Activated CD8-positive, alpha-beta memory T cell treated with anti-CD3 and anti-CD28 coated beads, Interleukin-2, amount 50 U/mL, for 24 hours (primary cell): Measurements from ENCODE around the gene RAET1G.
"Not testable (repeated sequence)": the region's sequence is repeated elsewhere in the genome, so short reads cannot be mapped to it uniquely, and the experiment has no call there.

Source experiments
- DNase-seq: peaks from one replicate; pipeline ENCODE4 v3.0.0-alpha.2; 2020; ENCODE audit errors: extremely low read depth

Gene RAET1G

DNA sequence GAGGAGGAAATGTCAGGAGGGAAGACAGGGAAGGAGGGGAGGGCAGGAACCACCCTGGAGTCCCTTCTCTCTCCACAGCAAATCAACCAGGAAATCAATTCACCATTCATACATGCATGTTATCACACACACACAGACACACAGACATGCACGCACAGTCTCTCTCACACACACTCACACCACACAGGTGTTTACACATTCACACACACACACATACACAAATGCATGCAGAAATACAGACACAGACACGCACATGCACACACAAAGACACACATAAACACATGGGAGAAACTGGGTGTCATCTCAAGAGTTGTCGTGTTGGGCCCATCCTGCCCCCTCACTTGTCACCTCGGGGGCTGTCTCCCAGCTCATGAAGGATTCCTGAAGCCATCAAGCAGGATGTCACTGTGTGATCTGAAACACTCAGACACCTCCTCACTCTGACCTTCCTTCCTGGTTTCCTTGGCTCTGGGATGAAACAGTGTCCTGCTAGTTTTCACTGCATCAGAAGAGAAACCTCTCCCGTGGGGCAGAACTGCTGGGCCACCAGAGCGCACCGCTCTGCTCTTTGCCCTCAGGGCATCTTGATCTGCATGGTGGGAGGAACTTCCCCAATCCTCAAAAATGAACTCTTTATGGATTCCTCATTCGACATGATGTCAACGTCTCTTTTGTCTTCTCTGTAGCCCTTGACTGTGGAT is 9.2 kb downstream of the RAET1G start:
- no peak for DNase-seq

GRCh38 chr6:149913085-149913484 is 9.8 kb downstream of the RAET1G start:
- no peak for DNase-seq

- not testable (repeated sequence) for DNase-seq
Measured at GRCh38 chr6:149912680-149913079, 10.2 kb downstream of the RAET1G start.

- no peak for DNase-seq
Measured at GRCh38 chr6:149910721-149911151, 12.2 kb downstream of the RAET1G start.

DNA sequence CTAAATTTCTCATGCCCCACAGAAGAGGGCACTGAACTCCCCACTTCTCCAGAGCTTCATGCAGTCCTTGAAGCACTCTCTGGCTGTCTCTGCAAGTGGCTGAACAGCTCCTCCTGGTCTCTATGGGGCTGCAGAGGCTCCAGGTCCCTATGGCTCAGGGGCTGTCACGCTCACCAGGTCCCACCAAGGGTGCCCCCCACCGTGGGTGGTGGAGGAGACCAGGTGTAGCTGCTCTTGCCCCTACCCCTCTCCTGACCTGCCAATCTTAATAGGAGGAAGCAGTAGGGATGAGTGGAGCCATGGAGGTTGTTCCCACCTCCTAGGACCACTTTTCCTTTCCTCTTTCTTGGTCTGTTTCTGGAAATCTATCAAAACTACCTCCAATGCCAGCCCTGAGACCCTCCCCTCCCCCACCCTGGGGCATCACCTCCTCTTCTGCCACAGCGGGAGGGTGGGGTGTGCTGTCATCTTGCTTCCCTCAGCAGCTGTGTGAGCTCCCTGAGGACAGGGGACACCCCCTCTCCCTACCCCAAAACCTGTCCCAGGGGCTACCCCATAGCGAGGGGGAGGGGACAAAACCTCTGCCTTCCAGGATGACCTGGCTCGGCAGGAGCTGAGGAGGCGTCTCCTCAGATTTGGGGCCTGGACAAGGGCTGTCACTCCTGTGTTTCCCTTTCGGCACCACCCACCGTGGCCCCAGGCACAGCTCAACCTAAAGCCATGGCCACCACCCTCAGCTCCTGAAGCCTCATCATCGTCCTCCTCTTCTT is 13.0 kb downstream of the RAET1G start:
- no peak for DNase-seq

DNA sequence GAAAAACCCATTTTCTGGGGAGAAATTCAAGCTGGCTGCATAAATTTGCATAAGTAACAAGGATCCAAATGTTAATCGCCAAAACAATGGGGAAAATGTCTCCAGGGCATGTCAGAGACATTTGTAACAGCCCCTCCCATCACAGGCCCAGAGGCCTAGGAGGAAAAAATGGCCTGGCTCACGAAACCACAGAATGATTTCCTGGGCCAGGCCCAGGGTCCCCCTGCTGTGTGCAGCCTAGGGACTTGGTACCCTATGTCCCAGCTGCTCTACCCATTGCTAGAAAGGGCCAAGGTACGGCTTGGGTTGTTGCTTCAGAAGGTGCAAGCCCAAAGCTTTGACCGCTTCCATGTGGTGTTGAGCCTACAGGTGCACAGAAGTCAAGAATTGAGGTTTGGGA is 14.4 kb downstream of the RAET1G start:
- not testable (repeated sequence) for DNase-seq

- DNase-seq = no peak
Measured at GRCh38 chr6:149907317-149907716, 15.6 kb downstream of the RAET1G start.

DNA sequence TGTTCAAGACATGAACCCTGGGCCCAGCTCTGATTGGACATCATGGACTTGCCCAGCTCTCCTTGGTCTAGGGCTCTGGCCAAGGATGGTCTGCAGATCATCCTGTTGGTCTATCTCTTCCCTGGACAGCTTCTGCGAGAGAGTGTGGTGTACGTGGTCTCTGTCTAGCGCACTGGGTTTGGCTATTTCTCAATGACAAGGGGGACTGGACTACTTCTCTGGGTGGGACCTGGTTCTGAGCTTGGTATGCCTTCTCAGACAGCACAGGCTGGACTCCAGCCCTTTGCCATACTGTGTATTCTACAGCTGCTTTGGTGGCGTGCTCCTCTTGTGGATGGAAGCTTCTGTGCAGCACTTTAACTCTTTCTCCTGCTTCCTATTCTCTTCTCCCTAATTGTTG is 16.5 kb downstream of the RAET1G start:
- DNase-seq = no peak

DNA sequence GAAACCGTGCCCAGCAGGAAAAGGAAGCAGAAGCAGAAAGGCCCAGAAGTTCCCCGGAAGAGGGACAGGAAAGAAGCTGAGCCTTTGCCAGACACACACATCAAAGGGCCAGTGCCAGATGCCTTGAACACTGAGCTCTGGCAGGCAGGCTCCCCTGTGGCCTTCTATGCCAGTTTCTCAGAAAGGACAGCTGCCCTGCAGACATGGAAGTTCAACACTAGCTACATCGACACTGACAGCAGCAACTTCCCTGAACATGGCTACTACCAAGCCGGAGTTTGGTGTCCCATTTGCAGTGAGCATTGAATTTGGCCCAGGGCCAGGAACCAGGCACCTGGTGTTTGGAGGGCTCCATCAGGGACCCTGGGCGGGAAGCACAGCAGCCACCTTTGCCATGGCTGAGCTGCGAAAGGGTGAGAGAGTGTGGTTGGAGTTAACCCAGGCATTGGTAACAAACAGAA is 17.0 kb downstream of the RAET1G start:
- DNase-seq = no peak

GRCh38 chr6:149905371-149905910 is 17.5 kb downstream of the RAET1G start:
- no peak for DNase-seq

GRCh38 chr6:149904661-149905370 is 18.1 kb downstream of the RAET1G start:
- DNase-seq = no peak

DNA sequence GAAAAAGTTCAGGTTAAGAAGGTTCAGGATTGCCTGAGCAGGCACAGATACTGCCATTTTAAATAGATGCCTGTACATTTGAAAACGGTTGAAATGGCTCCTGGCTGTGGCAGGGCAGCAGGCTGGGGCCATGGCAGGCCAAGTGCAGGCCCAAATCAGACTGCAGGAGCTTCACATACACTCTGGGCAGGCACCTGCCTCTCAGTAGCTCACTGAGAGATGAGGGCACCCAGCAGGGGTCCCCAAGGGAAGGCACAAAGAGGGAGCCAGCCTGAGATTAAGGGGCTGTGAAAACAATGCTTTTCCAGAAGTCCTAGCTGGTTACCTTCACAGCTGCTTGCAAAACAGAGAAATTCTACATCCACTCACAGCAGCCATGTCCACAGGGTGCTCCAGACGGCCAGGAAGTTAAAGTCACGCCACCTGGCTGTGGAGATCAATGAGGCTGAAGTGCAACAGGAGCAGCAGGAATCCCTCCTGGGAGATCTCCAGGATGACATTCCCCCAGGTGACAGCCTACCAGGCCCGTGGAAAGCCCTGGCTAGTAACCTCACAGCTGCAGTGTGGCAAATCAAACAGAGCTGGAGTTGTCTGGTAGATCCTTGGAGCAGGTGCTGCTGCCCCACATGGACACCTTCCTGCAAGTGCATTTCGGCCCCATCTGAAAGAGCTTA is 18.8 kb downstream of the RAET1G start:
- no peak for DNase-seq

GRCh38 chr6:149901444-149902140 is 21.3 kb downstream of the RAET1G start:
- DNase-seq = no peak

DNA sequence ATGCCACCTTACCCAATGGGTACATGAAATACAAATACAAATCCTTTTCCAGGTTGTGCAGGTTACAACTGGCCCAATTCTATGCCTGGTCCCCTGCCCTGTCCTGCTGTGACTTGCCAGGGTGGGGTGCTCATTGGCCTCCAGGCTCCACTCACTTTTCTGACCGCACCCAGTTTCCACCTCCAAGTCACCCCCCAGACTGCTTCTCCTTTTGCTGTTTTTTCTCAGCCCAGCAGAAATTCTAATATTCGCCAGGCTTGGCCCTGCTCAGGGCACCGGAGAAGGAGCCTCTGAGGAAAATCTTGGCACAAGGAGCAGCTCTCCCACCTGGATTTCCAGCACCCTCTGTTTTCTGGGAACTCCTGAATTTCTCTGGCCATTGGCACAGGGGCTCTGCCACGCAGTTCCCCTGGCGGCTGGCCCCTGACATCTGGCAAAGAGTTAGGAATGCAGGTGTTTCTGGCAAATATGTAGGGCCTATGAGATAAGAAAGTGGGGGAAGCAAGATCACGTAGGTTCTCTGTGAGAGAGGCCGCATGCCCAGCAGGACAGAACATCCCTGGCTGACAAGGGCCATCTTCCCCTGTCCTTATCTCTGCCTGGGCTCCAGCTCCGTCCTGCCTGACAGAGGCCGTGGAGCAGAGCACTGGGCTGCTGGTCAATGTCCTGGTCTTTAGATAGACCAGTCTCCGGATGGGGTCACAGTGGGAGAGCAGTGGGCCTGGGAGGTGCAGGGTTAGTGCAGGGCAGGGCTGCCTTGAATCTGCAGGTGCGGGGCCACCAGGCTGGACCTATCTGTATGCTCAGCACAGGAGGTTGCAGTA is 22.1 kb downstream of the RAET1G start:
- no peak for DNase-seq

- no peak for DNase-seq
Measured at GRCh38 chr6:149899926-149900619, 22.8 kb downstream of the RAET1G start.

DNA sequence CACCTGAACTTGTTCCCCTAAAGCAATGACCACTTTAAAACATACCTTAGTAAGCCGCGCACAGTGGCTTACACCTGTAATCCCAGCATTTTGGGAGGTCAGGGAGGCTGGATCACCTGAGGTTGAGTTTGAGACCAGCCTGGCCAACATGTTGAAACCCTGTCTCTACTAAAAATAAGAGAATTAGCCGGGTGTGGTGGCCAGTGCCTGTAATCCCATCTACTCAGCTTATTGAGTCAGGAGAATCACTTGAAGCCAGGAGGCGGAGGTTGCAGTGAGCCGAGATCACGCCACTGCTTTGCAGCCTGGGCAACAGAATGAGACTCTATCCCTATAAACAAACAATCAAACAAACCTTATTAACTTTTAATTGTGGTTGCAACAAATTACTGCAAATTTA is 23.4 kb downstream of the RAET1G start:
- no peak for DNase-seq

- no peak for DNase-seq
Measured at GRCh38 chr6:149898966-149899365, 24.0 kb downstream of the RAET1G start.

- DNase-seq = no peak
Measured at GRCh38 chr6:149897855-149898744, 24.8 kb downstream of the RAET1G start, which contains the start of gene RAET1E. RAET1E (minus strand) TSS chr6:149898113; CDS start chr6:149890901, 7,212 bp downstream.
